ENCODE results near the gene RAMP1.

Gene RAMP1

DNA sequence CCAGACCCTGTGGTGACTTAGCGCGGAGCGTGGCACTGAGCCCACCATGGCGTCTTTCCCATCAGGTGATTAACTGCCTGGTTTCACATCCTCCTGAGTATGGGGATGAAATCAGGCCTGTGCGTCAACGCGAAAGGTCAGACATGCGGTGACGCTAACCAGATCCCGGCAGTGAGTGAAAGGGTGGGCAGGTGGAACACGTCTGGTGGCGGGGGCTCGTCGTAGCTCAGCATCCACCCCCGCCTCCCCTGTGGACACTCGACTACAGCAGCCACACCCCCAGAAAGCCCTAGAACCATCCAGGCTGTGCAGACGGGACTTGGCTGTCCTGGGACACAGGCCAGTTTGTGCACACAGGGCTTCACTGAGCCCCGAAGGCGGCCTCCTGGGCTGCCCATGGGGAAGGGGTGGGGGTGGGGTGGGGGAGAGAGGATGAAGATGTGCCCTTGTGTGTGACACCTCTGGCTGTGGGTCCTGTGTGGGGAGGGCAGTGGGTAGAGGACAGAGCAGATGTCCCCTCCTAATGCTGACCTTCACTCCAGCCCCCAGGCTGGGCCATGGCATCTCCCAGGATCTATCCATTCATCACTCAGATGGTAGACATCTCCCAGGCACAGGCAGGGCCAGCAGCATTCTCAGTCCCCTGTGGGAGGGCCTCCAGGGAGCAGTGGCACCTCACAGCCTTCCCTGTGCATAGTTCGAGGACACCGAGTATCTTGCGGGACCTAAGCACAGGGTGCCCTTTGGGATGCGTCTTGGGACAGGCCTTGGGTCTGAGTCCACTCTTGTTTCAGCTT, 27.5 kb downstream of the RAMP1 start:
- Histone ChIP-seq H3K4me1 (ENCODE audit: insufficient read depth, low read length) (no peaks in the 10 kb centered on the region), H3K27ac (ENCODE audit: low read depth, low read length) (no peak overlapping the region), H3K27me3 (ENCODE audit: insufficient read depth, low read length) (no peaks in the 10 kb centered on the region), H3K9ac (ENCODE audit: low read depth, low read length) (no peak overlapping the region), H3K9me3 (ENCODE audit: insufficient read depth, low read depth, low read length) (no peaks in the 10 kb centered on the region), H3K4me3 (ENCODE audit: low read length) (no peak overlapping the region), H3K36me3 (ENCODE audit: insufficient read depth, low read length) (no peaks in the 10 kb centered on the region)
- WGBS: 95% methylated on average over 23 of the region's 23 CpGs

DNA sequence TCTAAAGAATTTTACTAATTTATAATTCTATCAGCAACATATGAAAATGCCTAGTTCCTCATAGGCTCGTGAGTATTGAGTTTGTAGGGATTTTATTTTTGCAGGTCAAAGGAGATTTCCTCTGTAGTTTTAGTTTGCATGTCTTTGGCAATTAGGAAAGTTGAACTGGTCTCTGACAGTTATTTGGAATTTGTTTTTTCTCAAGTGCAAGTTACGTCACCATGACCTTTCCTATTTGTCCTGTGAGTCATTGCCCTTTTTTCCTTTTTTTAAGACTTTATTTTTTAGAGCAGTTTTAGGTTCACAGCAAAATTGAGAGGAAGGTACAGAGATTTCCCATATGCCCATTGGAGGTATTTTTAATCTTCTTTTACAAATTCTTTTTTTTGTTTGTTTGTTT, 29.0 kb downstream of the RAMP1 start:
- no peaks in the 10 kb centered on the region for H3K4me1 ChIP-seq (ENCODE audit: insufficient read depth, low read length)
- no peaks in the 10 kb centered on the region for H3K36me3 ChIP-seq (ENCODE audit: insufficient read depth, low read length)
- H3K9ac ChIP-seq (ENCODE audit: low read depth, low read length): no peak overlapping the region
- H3K4me3 ChIP-seq (ENCODE audit: low read length): no peak overlapping the region
- no peaks in the 10 kb centered on the region for H3K9me3 ChIP-seq (ENCODE audit: insufficient read depth, low read depth, low read length)
- WGBS: 94% methylated on average over 2 of the region's 2 CpGs
- H3K27ac ChIP-seq (ENCODE audit: low read depth, low read length): no peak overlapping the region
- no peaks in the 10 kb centered on the region for H3K27me3 ChIP-seq (ENCODE audit: insufficient read depth, low read length)

DNA sequence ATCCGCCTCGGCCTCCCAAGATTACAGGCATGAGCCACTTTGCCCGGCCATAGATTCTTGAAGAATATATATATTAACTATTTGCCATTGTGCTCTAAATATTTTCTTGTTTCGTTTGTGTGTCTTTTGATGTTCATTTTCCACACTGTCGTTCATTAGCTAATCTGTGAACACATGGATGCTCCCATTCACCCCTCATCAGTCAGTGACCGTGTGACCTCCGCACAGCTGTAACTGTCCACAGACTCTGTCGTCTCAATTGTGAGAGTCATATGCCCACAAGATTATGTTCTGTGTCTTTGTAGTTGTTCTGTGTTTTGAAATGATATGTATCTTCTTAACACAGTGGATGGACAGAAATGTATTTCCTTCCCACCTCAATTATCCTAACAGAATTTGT, 29.6 kb downstream of the RAMP1 start:
- Histone ChIP-seq H3K9ac (ENCODE audit: low read depth, low read length) (no peak overlapping the region), H3K36me3 (ENCODE audit: insufficient read depth, low read length) (no peaks in the 10 kb centered on the region), H3K27ac (ENCODE audit: low read depth, low read length) (no peak overlapping the region), H3K9me3 (ENCODE audit: insufficient read depth, low read depth, low read length) (no peaks in the 10 kb centered on the region), H3K27me3 (ENCODE audit: insufficient read depth, low read length) (no peaks in the 10 kb centered on the region), H3K4me1 (ENCODE audit: insufficient read depth, low read length) (no peaks in the 10 kb centered on the region), H3K4me3 (ENCODE audit: low read length) (no peak overlapping the region)
- 95% methylated on average over 7 of the region's 8 CpGs for WGBS

DNA sequence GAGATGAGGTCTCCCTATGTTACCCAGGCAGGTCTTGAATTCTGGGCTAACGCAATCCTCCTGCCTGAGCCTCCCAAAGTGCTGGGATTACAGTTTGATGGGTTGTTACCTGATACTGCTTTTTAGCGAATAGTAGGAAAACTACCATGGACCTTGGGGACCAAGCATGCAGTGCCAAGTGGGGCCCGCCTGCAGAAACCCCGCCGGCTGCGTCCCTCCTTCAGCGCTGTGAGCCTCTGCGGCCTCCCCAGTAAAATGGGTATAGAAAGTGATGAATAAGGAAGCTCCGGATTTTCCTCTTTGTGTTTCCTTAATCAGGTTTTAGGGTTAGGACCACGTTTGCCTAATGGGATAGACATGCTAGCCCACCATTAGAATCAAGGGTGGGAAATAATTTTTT, 30.4 kb downstream of the RAMP1 start:
- no peaks in the 10 kb centered on the region for H3K36me3 ChIP-seq (ENCODE audit: insufficient read depth, low read length)
- H3K4me1 ChIP-seq (ENCODE audit: insufficient read depth, low read length): no peaks in the 10 kb centered on the region
- no peak overlapping the region for H3K9ac ChIP-seq (ENCODE audit: low read depth, low read length)
- H3K27ac ChIP-seq (ENCODE audit: low read depth, low read length): no peak overlapping the region
- WGBS: 95% methylated on average over 10 of the region's 10 CpGs
- no peaks in the 10 kb centered on the region for H3K27me3 ChIP-seq (ENCODE audit: insufficient read depth, low read length)
- no peaks in the 10 kb centered on the region for H3K9me3 ChIP-seq (ENCODE audit: insufficient read depth, low read depth, low read length)
- no peak overlapping the region for H3K4me3 ChIP-seq (ENCODE audit: low read length)

DNA sequence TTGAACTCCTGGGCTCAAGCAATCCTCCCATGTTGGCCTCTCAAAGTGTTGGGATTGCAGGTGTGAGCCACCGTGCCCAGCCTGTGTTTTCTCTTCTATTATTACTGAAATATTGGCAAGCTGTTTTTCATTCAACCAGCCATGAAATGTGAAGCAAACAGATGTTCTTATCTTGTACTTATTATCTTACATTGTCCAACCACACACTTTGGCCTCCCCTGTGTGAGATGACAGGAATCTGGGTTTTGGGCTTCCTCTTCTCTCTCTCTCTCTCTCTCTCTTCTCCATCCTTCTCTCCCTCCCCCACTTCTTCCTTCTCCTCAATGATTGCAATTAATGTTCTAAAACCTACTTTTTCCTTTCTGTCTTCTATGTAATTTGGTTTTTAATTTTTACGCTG, 33.1 kb downstream of the RAMP1 start:
- Histone ChIP-seq H3K27ac (ENCODE audit: low read depth, low read length) (no peak overlapping the region), H3K9me3 (ENCODE audit: insufficient read depth, low read depth, low read length) (no peaks in the 10 kb centered on the region), H3K27me3 (ENCODE audit: insufficient read depth, low read length) (no peaks in the 10 kb centered on the region), H3K4me1 (ENCODE audit: insufficient read depth, low read length) (peaks cover 3% of the 10 kb centered on the region; the same call in 1 of the 2 replicates), H3K4me3 (ENCODE audit: low read length) (no peak overlapping the region), H3K36me3 (ENCODE audit: insufficient read depth, low read length) (no peaks in the 10 kb centered on the region), H3K9ac (ENCODE audit: low read depth, low read length) (no peak overlapping the region)
- WGBS: no CpG with 5 or more reads among the region's 2 CpGs

DNA sequence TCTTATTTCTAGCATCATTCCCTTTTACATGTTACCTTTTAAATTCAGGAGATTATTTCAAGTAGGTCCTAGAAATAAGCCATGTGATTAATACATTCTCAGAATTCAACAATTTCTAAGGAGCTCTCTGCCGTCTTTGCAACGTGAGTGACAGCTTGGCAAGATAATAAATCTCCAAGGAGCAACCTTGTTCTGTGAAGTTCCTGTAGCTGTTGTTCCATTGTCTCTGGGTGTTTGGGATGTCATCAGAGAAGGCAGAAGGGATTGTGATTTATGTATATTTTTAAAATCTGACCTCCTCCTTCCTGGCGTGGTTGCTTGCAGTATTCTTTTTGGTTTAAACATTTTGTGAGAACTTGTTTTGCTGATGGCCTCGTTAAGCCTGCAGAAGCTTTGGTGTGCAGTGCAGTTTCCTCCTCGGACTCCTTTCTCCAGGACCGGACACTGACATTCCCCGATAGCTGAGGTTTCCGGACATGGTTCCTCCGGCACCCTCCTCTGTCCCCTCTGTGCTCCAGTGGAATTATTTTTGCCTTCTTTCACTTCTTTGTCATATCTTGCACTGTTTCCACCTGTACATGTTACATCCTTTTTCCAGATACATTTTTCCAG, 33.7 kb downstream of the RAMP1 start:
- no peak overlapping the region for H3K4me3 ChIP-seq (ENCODE audit: low read length)

DNA sequence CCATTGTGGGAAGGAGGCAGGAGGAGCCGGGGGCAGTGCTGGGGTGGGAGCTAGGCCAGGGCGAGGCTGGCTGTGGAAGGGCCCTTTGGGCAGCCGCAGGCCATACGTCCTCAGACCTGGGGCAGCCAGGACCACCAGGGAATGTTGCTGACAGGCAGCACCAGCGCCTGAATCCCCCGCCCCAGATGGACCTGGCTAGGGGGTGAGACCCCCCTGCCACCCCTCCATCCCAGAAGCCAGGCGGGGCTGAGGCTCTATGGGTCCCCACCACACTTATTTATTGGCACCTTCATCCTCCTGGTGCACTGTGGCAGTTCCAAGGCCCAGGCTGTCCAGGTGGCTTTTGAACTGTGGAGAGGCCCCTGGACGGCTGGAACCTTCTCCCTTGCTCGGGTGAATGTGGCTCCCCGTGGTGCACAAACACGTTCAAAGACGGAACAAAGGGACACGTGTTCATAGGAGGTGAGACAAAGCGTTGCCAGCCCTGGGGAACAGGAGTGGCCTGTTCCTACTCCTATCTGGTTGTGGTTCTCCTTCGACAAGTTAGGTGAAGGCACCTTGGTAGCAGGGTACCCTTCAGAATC, 35.1 kb downstream of the RAMP1 start:
- no peaks in the 10 kb centered on the region for H3K9me3 ChIP-seq (ENCODE audit: insufficient read depth, low read depth, low read length)
- H3K36me3 ChIP-seq (ENCODE audit: insufficient read depth, low read length): no peaks in the 10 kb centered on the region
- no peak overlapping the region for H3K27ac ChIP-seq (ENCODE audit: low read depth, low read length)
- H3K9ac ChIP-seq (ENCODE audit: low read depth, low read length): no peak overlapping the region
- no peaks in the 10 kb centered on the region for H3K27me3 ChIP-seq (ENCODE audit: insufficient read depth, low read length)
- H3K4me3 ChIP-seq (ENCODE audit: low read length): no peak overlapping the region
- WGBS: 95% methylated on average over 15 of the region's 15 CpGs
- H3K4me1 ChIP-seq (ENCODE audit: insufficient read depth, low read length): peaks cover 3% of the 10 kb centered on the region; the same call in 1 of the 2 replicates

More for the DNA sequence above, 33.7 kb downstream of the RAMP1 start:
- H3K27ac ChIP-seq (ENCODE audit: low read depth, low read length): no peak overlapping the region
- H3K9ac ChIP-seq (ENCODE audit: low read depth, low read length): no peak overlapping the region
- no peaks in the 10 kb centered on the region for H3K9me3 ChIP-seq (ENCODE audit: insufficient read depth, low read depth, low read length)
- no peaks in the 10 kb centered on the region for H3K27me3 ChIP-seq (ENCODE audit: insufficient read depth, low read length)
- H3K4me1 ChIP-seq (ENCODE audit: insufficient read depth, low read length): peaks cover 3% of the 10 kb centered on the region; the same call in 1 of the 2 replicates
- H3K36me3 ChIP-seq (ENCODE audit: insufficient read depth, low read length): no peaks in the 10 kb centered on the region
- WGBS: 94% methylated on average over 9 of the region's 9 CpGs

DNA sequence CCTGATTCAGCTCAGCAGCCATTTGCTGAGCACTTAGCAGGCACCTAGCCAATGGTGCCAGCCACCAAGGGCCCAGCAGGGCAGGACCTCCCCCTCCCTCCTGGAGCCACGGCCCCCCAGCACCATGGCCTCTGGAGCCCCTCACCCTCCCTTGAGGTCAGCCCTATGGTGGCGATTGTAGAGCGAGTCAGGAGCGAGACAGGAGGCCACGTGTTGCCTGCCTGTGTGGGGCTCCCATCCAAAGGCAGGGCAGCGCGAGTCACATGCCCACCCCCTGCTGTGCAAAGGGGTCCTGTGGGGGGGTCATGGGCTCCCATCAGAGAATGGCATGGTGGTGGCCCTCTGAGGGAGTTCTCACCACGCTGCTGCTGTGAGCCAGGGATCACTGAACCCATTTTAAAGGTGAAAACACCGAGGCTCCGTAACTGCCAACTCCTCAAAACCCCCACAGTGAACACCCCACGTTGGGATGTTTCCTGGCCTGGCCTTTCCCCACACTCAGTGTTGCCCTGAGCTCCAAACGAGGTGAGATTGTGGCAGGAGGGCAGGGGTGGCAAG, 35.6 kb downstream of the RAMP1 start:
- H3K27me3 ChIP-seq (ENCODE audit: insufficient read depth, low read length): no peaks in the 10 kb centered on the region
- WGBS: 92% methylated on average over 12 of the region's 12 CpGs
- no peaks in the 10 kb centered on the region for H3K9me3 ChIP-seq (ENCODE audit: insufficient read depth, low read depth, low read length)
- H3K27ac ChIP-seq (ENCODE audit: low read depth, low read length): no peak overlapping the region
- H3K4me1 ChIP-seq (ENCODE audit: insufficient read depth, low read length): peaks cover 3% of the 10 kb centered on the region; the same call in 1 of the 2 replicates
- no peaks in the 10 kb centered on the region for H3K36me3 ChIP-seq (ENCODE audit: insufficient read depth, low read length)
- no peak overlapping the region for H3K9ac ChIP-seq (ENCODE audit: low read depth, low read length)
- H3K4me3 ChIP-seq (ENCODE audit: low read length): no peak overlapping the region

DNA sequence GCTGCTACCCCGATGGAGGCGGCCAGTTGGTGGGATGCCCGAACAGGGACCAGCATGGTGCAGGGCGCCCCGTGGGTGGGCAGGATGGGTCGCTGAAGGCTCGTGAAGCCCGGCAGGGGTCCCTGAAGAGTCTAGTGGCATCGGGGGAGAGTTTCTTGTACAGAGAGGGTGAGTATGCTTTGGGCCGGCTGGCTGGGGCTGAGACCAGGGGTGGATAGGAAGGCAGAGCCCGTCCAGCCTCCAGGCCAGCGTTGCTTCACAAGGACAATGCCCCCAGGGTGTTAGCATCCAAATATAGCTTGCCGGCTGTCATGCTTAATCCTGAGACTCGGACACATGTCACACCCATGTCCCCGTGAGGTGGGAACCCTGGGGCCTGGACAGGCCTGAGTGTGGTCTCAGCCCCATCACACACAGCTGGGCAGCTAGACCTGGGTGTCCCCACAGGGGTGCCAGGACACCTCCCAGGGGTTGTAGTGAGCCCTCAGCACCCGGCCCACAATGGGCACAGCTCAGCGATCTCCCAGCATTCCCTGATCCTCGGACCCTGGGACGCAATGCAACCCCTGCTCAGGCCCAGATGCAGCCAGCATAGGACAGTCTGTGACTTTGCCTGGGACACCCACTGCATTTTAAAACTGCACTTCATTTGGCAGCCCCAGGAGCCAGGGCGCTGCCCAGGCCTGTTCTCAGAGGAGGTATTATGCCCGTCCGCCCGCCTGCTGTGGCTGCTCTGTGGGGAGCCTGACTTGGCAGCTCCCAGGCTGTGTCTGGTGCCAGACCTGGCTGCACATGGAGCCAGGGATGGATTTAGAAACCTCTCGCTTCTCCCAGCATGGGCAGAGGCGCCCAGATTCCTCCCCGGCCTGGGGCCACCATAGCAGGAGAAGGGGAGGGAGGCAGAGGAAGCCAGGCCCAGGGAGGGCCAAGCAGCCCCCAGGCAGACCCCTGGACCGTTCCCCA, 36.4 kb downstream of the RAMP1 start:
- H3K27me3 ChIP-seq (ENCODE audit: insufficient read depth, low read length): no peaks in the 10 kb centered on the region
- WGBS: 92% methylated on average over 27 of the region's 27 CpGs
- no peak overlapping the region for H3K9ac ChIP-seq (ENCODE audit: low read depth, low read length)
- no peaks in the 10 kb centered on the region for H3K9me3 ChIP-seq (ENCODE audit: insufficient read depth, low read depth, low read length)
- H3K4me1 ChIP-seq (ENCODE audit: insufficient read depth, low read length): peaks cover 3% of the 10 kb centered on the region; the same call in 1 of the 2 replicates
- no peaks in the 10 kb centered on the region for H3K36me3 ChIP-seq (ENCODE audit: insufficient read depth, low read length)
- no peak overlapping the region for H3K4me3 ChIP-seq (ENCODE audit: low read length)
- no peak overlapping the region for H3K27ac ChIP-seq (ENCODE audit: low read depth, low read length)

DNA sequence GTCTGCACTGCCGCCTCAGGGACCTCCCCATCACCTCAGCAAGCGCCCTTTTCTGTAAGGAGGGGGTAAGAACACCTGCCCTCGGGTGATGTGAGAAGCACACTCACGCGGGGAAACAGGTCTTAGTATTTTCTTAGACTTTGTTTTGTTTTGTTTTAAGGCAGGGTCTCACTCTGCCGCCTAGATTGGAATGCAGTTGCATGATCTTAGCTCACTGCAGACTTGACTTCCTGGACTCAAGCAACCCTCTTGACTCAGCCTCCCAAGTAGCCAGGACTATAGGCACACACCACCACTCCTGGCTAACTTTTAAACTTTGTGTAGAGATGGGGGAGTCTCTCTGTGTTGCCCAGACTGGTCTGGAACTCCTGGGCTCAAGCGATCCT, 37.1 kb downstream of the RAMP1 start:
- Histone ChIP-seq H3K4me3 (ENCODE audit: low read length) (no peak overlapping the region), H3K9me3 (ENCODE audit: insufficient read depth, low read depth, low read length) (no peaks in the 10 kb centered on the region), H3K36me3 (ENCODE audit: insufficient read depth, low read length) (no peaks in the 10 kb centered on the region), H3K4me1 (ENCODE audit: insufficient read depth, low read length) (peaks cover 3% of the 10 kb centered on the region; the same call in 1 of the 2 replicates), H3K27ac (ENCODE audit: low read depth, low read length) (no peak overlapping the region), H3K9ac (ENCODE audit: low read depth, low read length) (no peak overlapping the region), H3K27me3 (ENCODE audit: insufficient read depth, low read length) (no peaks in the 10 kb centered on the region)
- 86% methylated on average over 7 of the region's 7 CpGs for WGBS

Data from HUES64 (cell line).